H9 (cell line): ENCODE measurements around the gene TRA2B. TPM values are rescaled to one million over a fixed set of nuclear protein-coding genes. Genes with fewer than 3 reads are reported as not detected.

Experiments used
- DNase-seq: peaks from one replicate; pipeline ENCODE4 v3.0.0-alpha.2; 2017
- H2AFZ ChIP-seq: one replicate; pipeline ENCODE4 v1.6.1; 2013; ENCODE audit warnings: mild to moderate bottlenecking, low read length, control low read depth, moderate library complexity
- H2AK5ac ChIP-seq: 2 replicates; pipeline ENCODE4 v1.6.1; 2013; ENCODE audit warnings: low read length, control low read depth, mixed read lengths; ENCODE audit not compliant: insufficient read length
- H2BK120ac ChIP-seq: one replicate; pipeline ENCODE4 v1.6.1; 2013; ENCODE audit warnings: low read depth, mild to moderate bottlenecking, low read length, control low read depth, inconsistent platforms; ENCODE audit not compliant: poor library complexity, severe bottlenecking
- H2BK12ac ChIP-seq: 2 replicates; pipeline ENCODE4 v1.6.1; 2013; ENCODE audit warnings: low read length, control low read depth, mixed read lengths, low read depth; ENCODE audit not compliant: insufficient read length
- H2BK15ac ChIP-seq: 2 replicates; pipeline ENCODE4 v1.6.1; 2013; ENCODE audit warnings: low read depth, low read length, control low read depth
- H2BK20ac ChIP-seq: one replicate; pipeline ENCODE4 v1.6.1; 2013; ENCODE audit warnings: low read depth, mild to moderate bottlenecking, low read length, control low read depth, inconsistent platforms; ENCODE audit not compliant: poor library complexity, severe bottlenecking
- H2BK5ac ChIP-seq: 2 replicates; pipeline ENCODE4 v1.6.1; 2013; ENCODE audit warnings: low read length, control low read depth, mixed read lengths; ENCODE audit not compliant: insufficient read length
- H3K14ac ChIP-seq: 2 replicates; pipeline ENCODE4 v1.6.1; 2013; ENCODE audit warnings: low read length, control low read depth; ENCODE audit not compliant: insufficient read depth
- H3K18ac ChIP-seq: 2 replicates; pipeline ENCODE4 v1.6.1; 2013; ENCODE audit warnings: low read depth, mild to moderate bottlenecking, mixed read lengths, low read length, control low read depth; ENCODE audit not compliant: insufficient read length
- H3K23ac ChIP-seq: 2 replicates; pipeline ENCODE4 v1.6.1; 2013; ENCODE audit warnings: low read length, control low read depth, mixed read lengths, low read depth; ENCODE audit not compliant: insufficient read length
- H3K23me2 ChIP-seq: 2 replicates; pipeline ENCODE4 v1.6.1; 2013; ENCODE audit warnings: low read depth, mild to moderate bottlenecking, mixed read lengths, low read length, control low read depth; ENCODE audit not compliant: insufficient read length, poor library complexity, severe bottlenecking
- H3K27ac ChIP-seq: 2 replicates; pipeline ENCODE4 v1.5.1; 2013; ENCODE audit warnings: low read length, control low read depth, mixed read lengths, low read depth; ENCODE audit not compliant: insufficient read length
- H3K27me3 ChIP-seq: 2 replicates; pipeline ENCODE4 v1.6.1; 2013; ENCODE audit warnings: low read length, control low read depth, inconsistent platforms; ENCODE audit not compliant: insufficient read depth
- H3K4ac ChIP-seq: 2 replicates; pipeline ENCODE4 v1.6.1; 2013; ENCODE audit warnings: low read depth, mild to moderate bottlenecking, control low read depth, inconsistent platforms, low read length, moderate library complexity
- H3K4me1 ChIP-seq: 2 replicates; pipeline ENCODE4 v1.6.1; 2013; ENCODE audit warnings: low read length, control low read depth, inconsistent platforms; ENCODE audit not compliant: insufficient read depth
- H3K4me2 ChIP-seq: 2 replicates; pipeline ENCODE4 v1.6.1; 2013; ENCODE audit warnings: low read length, control low read depth, mixed read lengths; ENCODE audit not compliant: insufficient read length, insufficient read depth
- H3K56ac ChIP-seq: 2 replicates; pipeline ENCODE4 v1.6.1; 2013; ENCODE audit warnings: low read depth, mild to moderate bottlenecking, mixed read lengths, low read length, control low read depth; ENCODE audit not compliant: insufficient read length
- H3K79me1 ChIP-seq: 2 replicates; pipeline ENCODE4 v1.6.1; 2013; ENCODE audit warnings: low read depth, mild to moderate bottlenecking, moderate library complexity, low read length, control low read depth, inconsistent platforms; ENCODE audit not compliant: insufficient read depth, poor library complexity, severe bottlenecking
- H3K79me2 ChIP-seq: 2 replicates; pipeline ENCODE4 v1.6.1; 2013; ENCODE audit warnings: low read length, control low read depth, inconsistent platforms; ENCODE audit not compliant: insufficient read depth
- H3K9ac ChIP-seq: 2 replicates; pipeline ENCODE4 v1.6.1; 2013; ENCODE audit warnings: low read length, control low read depth, mixed read lengths; ENCODE audit not compliant: insufficient read length; ENCODE audit errors: extremely low read depth
- H3K9me3 ChIP-seq: one replicate; pipeline ENCODE4 v1.6.1; 2013; ENCODE audit warnings: low read depth, low read length, inconsistent platforms; ENCODE audit not compliant: control insufficient read depth
- H3T11ph ChIP-seq: one replicate; pipeline ENCODE4 v1.6.1; 2013; ENCODE audit warnings: mild to moderate bottlenecking, low read length, control low read depth, inconsistent platforms
- H4K20me1 ChIP-seq: one replicate; pipeline ENCODE4 v1.6.1; 2013; ENCODE audit not compliant: control insufficient read depth, insufficient read length, insufficient read depth
- H4K5ac ChIP-seq: 2 replicates; pipeline ENCODE4 v1.6.1; 2013; ENCODE audit warnings: low read depth, mild to moderate bottlenecking, mixed read lengths, low read length, control low read depth; ENCODE audit not compliant: insufficient read length
- H4K8ac ChIP-seq: replicated peaks from 2 replicates; pipeline ENCODE4 v1.6.1; 2013; ENCODE audit warnings: low read length, control low read depth, mixed read lengths, low read depth; ENCODE audit not compliant: insufficient read length
- H4K91ac ChIP-seq: 2 replicates; pipeline ENCODE4 v1.6.1; 2013; ENCODE audit warnings: low read depth, mild to moderate bottlenecking, moderate library complexity, mixed read lengths, low read length, control low read depth; ENCODE audit not compliant: insufficient read length
- H3K27ac Mint-ChIP-seq, 3 experiments: 2 replicates in 2 of 3; 3 replicates in 1 of 3; pipeline ENCODE4 v1.8.0; 2020 to 2021; ENCODE audit warnings: mixed read lengths in 3 of 3, mild to moderate bottlenecking in 1 of 3, moderate library complexity in 1 of 3
- H3K27me3 Mint-ChIP-seq: 2 replicates; pipeline ENCODE4 v1.8.0; 2021; ENCODE audit warnings: low read depth, mild to moderate bottlenecking, moderate library complexity, mixed read lengths
- H3K36me3 Mint-ChIP-seq, 3 experiments: 2 replicates in 2 of 3; 3 replicates in 1 of 3; pipeline ENCODE4 v1.8.0; 2020 to 2021; ENCODE audit warnings: low read depth in 3 of 3, mixed read lengths in 3 of 3; ENCODE audit not compliant: insufficient read depth in 1 of 3
- H3K4me1 Mint-ChIP-seq, 2 experiments: 2 replicates each; pipeline ENCODE4 v1.8.0; 2020; ENCODE audit warnings: mixed read lengths in 2 of 2
- H3K4me3 Mint-ChIP-seq, 2 experiments: 2 replicates in 1 of 2; 3 replicates in 1 of 2; pipeline ENCODE4 v1.8.0; 2020 to 2021; ENCODE audit warnings: mild to moderate bottlenecking in 2 of 2, mixed read lengths in 2 of 2, moderate library complexity in 1 of 2
- H3K9me3 Mint-ChIP-seq, 2 experiments: 2 replicates in 1 of 2; 3 replicates in 1 of 2; pipeline ENCODE4 v1.8.0; 2020; ENCODE audit warnings: mild to moderate bottlenecking in 2 of 2, mixed read lengths in 2 of 2, moderate library complexity in 1 of 2
- WGBS: extraction: QIAGEN DNeasy Blood & Tissue Kit; methylation state at CpG from one replicate; pipeline ENCODE4 v1.1.7; 2013; ENCODE audit warnings: missing lambda C conversion rate, low lambda C conversion rate, mixed read lengths; ENCODE audit not compliant: insufficient read length; ENCODE audit errors: extremely low coverage; 5-methylcytosine and 5-hydroxymethylcytosine counted together
- total RNA-seq: library from RNA; stranded (reverse); gene quantifications from 2 replicates; pipeline ENCODE4 v1.2.1, GENCODE V29; 2021
- TF ChIP-seq, protein P1 (sequence below): fragments of 200-600 bp; sonication (generic); conservative IDR thresholded peaks from 3 replicates; pipeline ENCODE4 v1.8.0; 2021; ENCODE audit warnings: antibody characterized with exemption, mild to moderate bottlenecking

Gene TRA2B
- total RNA-seq, 1 experiment from 2014 or later = 344 TPM

DNA sequence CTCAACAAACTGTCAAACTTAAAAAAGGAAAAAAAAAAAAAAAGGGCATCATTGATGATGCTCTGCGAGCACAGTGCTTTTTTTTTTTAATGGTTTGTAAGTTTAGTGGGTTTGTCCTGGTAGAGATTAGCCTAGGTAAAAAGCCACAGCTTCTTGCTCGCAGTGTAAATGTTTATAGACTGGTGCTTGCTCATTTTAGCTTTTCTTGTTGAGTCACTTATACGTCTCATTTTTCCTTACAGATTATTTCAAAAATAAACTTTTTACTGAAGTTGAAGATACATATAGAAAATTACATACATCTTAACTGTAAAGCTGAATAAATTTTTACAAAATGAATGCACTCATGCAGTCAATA lies 16.5 kb upstream of the TRA2B start:
- Mint-ChIP-seq H3K4me1 (peaks cover 4 to 9% of the 10 kb centered on the region in 2 experiments), H3K27ac (no peak overlapping the region), H3K36me3 (no peaks in the 10 kb centered on the region; a peak in 2 of 7 replicates), H3K9me3 (no peaks in the 10 kb centered on the region; a peak in 1 of 5 replicates), H3K4me3 (no peak overlapping the region), H3K27me3 (peaks cover 7% of the 10 kb centered on the region)
- no peak overlapping the region for H4K8ac ChIP-seq
- no peak overlapping the region for H3K4ac ChIP-seq
- H3K79me2 ChIP-seq = no peaks in the 10 kb centered on the region
- H2BK5ac ChIP-seq = no peak overlapping the region
- no peak overlapping the region for H2AK5ac ChIP-seq
- no peaks in the 10 kb centered on the region for H3K79me1 ChIP-seq
- TF ChIP-seq, protein P1, sequence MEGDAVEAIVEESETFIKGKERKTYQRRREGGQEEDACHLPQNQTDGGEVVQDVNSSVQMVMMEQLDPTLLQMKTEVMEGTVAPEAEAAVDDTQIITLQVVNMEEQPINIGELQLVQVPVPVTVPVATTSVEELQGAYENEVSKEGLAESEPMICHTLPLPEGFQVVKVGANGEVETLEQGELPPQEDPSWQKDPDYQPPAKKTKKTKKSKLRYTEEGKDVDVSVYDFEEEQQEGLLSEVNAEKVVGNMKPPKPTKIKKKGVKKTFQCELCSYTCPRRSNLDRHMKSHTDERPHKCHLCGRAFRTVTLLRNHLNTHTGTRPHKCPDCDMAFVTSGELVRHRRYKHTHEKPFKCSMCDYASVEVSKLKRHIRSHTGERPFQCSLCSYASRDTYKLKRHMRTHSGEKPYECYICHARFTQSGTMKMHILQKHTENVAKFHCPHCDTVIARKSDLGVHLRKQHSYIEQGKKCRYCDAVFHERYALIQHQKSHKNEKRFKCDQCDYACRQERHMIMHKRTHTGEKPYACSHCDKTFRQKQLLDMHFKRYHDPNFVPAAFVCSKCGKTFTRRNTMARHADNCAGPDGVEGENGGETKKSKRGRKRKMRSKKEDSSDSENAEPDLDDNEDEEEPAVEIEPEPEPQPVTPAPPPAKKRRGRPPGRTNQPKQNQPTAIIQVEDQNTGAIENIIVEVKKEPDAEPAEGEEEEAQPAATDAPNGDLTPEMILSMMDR = no peak
- H2BK20ac ChIP-seq = no peak overlapping the region
- no peak overlapping the region for H4K5ac ChIP-seq
- no peak for DNase-seq
- H3K9me3 ChIP-seq = no peaks in the 10 kb centered on the region
- H3K9ac ChIP-seq = no peak overlapping the region
- no peak overlapping the region for H3K56ac ChIP-seq
- H3K23me2 ChIP-seq = no peaks in the 10 kb centered on the region
- no peak overlapping the region for H3K14ac ChIP-seq
- no peak overlapping the region for H3K27ac ChIP-seq
- H2BK15ac ChIP-seq = no peak overlapping the region
- no peaks in the 10 kb centered on the region for H4K20me1 ChIP-seq
- no peaks in the 10 kb centered on the region for H3K4me1 ChIP-seq
- no peak overlapping the region for H3T11ph ChIP-seq
- H3K18ac ChIP-seq = no peak overlapping the region
- no peak overlapping the region for H3K4me2 ChIP-seq
- no peak overlapping the region for H3K23ac ChIP-seq
- H4K91ac ChIP-seq = no peak overlapping the region
- no peak overlapping the region for H2BK120ac ChIP-seq
- no peak overlapping the region for H2BK12ac ChIP-seq
- H2AFZ ChIP-seq = no peak overlapping the region
- no peaks in the 10 kb centered on the region for H3K27me3 ChIP-seq
- no CpG with 5 or more reads among the region's 3 CpGs for WGBS
